H9 (cell line): ENCODE data around the gene ARHGAP15. TPM values are rescaled to one million over a fixed set of nuclear protein-coding genes. Genes with fewer than 3 reads are reported as not detected.

Experiments
- DNase-seq: peaks from one replicate; pipeline ENCODE4 v3.0.0-alpha.2; 2017
- H2AFZ ChIP-seq: one replicate; pipeline ENCODE4 v1.6.1; 2013; ENCODE audit warnings: mild to moderate bottlenecking, low read length, control low read depth, moderate library complexity
- H2AK5ac ChIP-seq: 2 replicates; pipeline ENCODE4 v1.6.1; 2013; ENCODE audit warnings: low read length, control low read depth, mixed read lengths; ENCODE audit not compliant: insufficient read length
- H2BK120ac ChIP-seq: one replicate; pipeline ENCODE4 v1.6.1; 2013; ENCODE audit warnings: low read depth, mild to moderate bottlenecking, low read length, control low read depth, inconsistent platforms; ENCODE audit not compliant: poor library complexity, severe bottlenecking
- H2BK12ac ChIP-seq: 2 replicates; pipeline ENCODE4 v1.6.1; 2013; ENCODE audit warnings: low read length, control low read depth, mixed read lengths, low read depth; ENCODE audit not compliant: insufficient read length
- H2BK15ac ChIP-seq: 2 replicates; pipeline ENCODE4 v1.6.1; 2013; ENCODE audit warnings: low read depth, low read length, control low read depth
- H2BK20ac ChIP-seq: one replicate; pipeline ENCODE4 v1.6.1; 2013; ENCODE audit warnings: low read depth, mild to moderate bottlenecking, low read length, control low read depth, inconsistent platforms; ENCODE audit not compliant: poor library complexity, severe bottlenecking
- H2BK5ac ChIP-seq: 2 replicates; pipeline ENCODE4 v1.6.1; 2013; ENCODE audit warnings: low read length, control low read depth, mixed read lengths; ENCODE audit not compliant: insufficient read length
- H3K14ac ChIP-seq: 2 replicates; pipeline ENCODE4 v1.6.1; 2013; ENCODE audit warnings: low read length, control low read depth; ENCODE audit not compliant: insufficient read depth
- H3K18ac ChIP-seq: 2 replicates; pipeline ENCODE4 v1.6.1; 2013; ENCODE audit warnings: low read depth, mild to moderate bottlenecking, mixed read lengths, low read length, control low read depth; ENCODE audit not compliant: insufficient read length
- H3K23ac ChIP-seq: 2 replicates; pipeline ENCODE4 v1.6.1; 2013; ENCODE audit warnings: low read length, control low read depth, mixed read lengths, low read depth; ENCODE audit not compliant: insufficient read length
- H3K23me2 ChIP-seq: 2 replicates; pipeline ENCODE4 v1.6.1; 2013; ENCODE audit warnings: low read depth, mild to moderate bottlenecking, mixed read lengths, low read length, control low read depth; ENCODE audit not compliant: insufficient read length, poor library complexity, severe bottlenecking
- H3K27ac ChIP-seq: 2 replicates; pipeline ENCODE4 v1.5.1; 2013; ENCODE audit warnings: low read length, control low read depth, mixed read lengths, low read depth; ENCODE audit not compliant: insufficient read length
- H3K27me3 ChIP-seq: 2 replicates; pipeline ENCODE4 v1.6.1; 2013; ENCODE audit warnings: low read length, control low read depth, inconsistent platforms; ENCODE audit not compliant: insufficient read depth
- H3K4ac ChIP-seq: 2 replicates; pipeline ENCODE4 v1.6.1; 2013; ENCODE audit warnings: low read depth, mild to moderate bottlenecking, control low read depth, inconsistent platforms, low read length, moderate library complexity
- H3K4me1 ChIP-seq: 2 replicates; pipeline ENCODE4 v1.6.1; 2013; ENCODE audit warnings: low read length, control low read depth, inconsistent platforms; ENCODE audit not compliant: insufficient read depth
- H3K4me2 ChIP-seq: 2 replicates; pipeline ENCODE4 v1.6.1; 2013; ENCODE audit warnings: low read length, control low read depth, mixed read lengths; ENCODE audit not compliant: insufficient read length, insufficient read depth
- H3K56ac ChIP-seq: 2 replicates; pipeline ENCODE4 v1.6.1; 2013; ENCODE audit warnings: low read depth, mild to moderate bottlenecking, mixed read lengths, low read length, control low read depth; ENCODE audit not compliant: insufficient read length
- H3K79me1 ChIP-seq: 2 replicates; pipeline ENCODE4 v1.6.1; 2013; ENCODE audit warnings: low read depth, mild to moderate bottlenecking, moderate library complexity, low read length, control low read depth, inconsistent platforms; ENCODE audit not compliant: insufficient read depth, poor library complexity, severe bottlenecking
- H3K79me2 ChIP-seq: 2 replicates; pipeline ENCODE4 v1.6.1; 2013; ENCODE audit warnings: low read length, control low read depth, inconsistent platforms; ENCODE audit not compliant: insufficient read depth
- H3K9ac ChIP-seq: 2 replicates; pipeline ENCODE4 v1.6.1; 2013; ENCODE audit warnings: low read length, control low read depth, mixed read lengths; ENCODE audit not compliant: insufficient read length; ENCODE audit errors: extremely low read depth
- H3K9me3 ChIP-seq: one replicate; pipeline ENCODE4 v1.6.1; 2013; ENCODE audit warnings: low read depth, low read length, inconsistent platforms; ENCODE audit not compliant: control insufficient read depth
- H3T11ph ChIP-seq: one replicate; pipeline ENCODE4 v1.6.1; 2013; ENCODE audit warnings: mild to moderate bottlenecking, low read length, control low read depth, inconsistent platforms
- H4K20me1 ChIP-seq: one replicate; pipeline ENCODE4 v1.6.1; 2013; ENCODE audit not compliant: control insufficient read depth, insufficient read length, insufficient read depth
- H4K5ac ChIP-seq: 2 replicates; pipeline ENCODE4 v1.6.1; 2013; ENCODE audit warnings: low read depth, mild to moderate bottlenecking, mixed read lengths, low read length, control low read depth; ENCODE audit not compliant: insufficient read length
- H4K8ac ChIP-seq: replicated peaks from 2 replicates; pipeline ENCODE4 v1.6.1; 2013; ENCODE audit warnings: low read length, control low read depth, mixed read lengths, low read depth; ENCODE audit not compliant: insufficient read length
- H4K91ac ChIP-seq: 2 replicates; pipeline ENCODE4 v1.6.1; 2013; ENCODE audit warnings: low read depth, mild to moderate bottlenecking, moderate library complexity, mixed read lengths, low read length, control low read depth; ENCODE audit not compliant: insufficient read length
- H3K27ac Mint-ChIP-seq, 3 experiments: 2 replicates in 2 of 3; 3 replicates in 1 of 3; pipeline ENCODE4 v1.8.0; 2020 to 2021; ENCODE audit warnings: mixed read lengths in 3 of 3, mild to moderate bottlenecking in 1 of 3, moderate library complexity in 1 of 3
- H3K27me3 Mint-ChIP-seq: 2 replicates; pipeline ENCODE4 v1.8.0; 2021; ENCODE audit warnings: low read depth, mild to moderate bottlenecking, moderate library complexity, mixed read lengths
- H3K36me3 Mint-ChIP-seq, 3 experiments: 2 replicates in 2 of 3; 3 replicates in 1 of 3; pipeline ENCODE4 v1.8.0; 2020 to 2021; ENCODE audit warnings: low read depth in 3 of 3, mixed read lengths in 3 of 3; ENCODE audit not compliant: insufficient read depth in 1 of 3
- H3K4me1 Mint-ChIP-seq, 2 experiments: 2 replicates each; pipeline ENCODE4 v1.8.0; 2020; ENCODE audit warnings: mixed read lengths in 2 of 2
- H3K4me3 Mint-ChIP-seq, 2 experiments: 2 replicates in 1 of 2; 3 replicates in 1 of 2; pipeline ENCODE4 v1.8.0; 2020 to 2021; ENCODE audit warnings: mild to moderate bottlenecking in 2 of 2, mixed read lengths in 2 of 2, moderate library complexity in 1 of 2
- H3K9me3 Mint-ChIP-seq, 2 experiments: 2 replicates in 1 of 2; 3 replicates in 1 of 2; pipeline ENCODE4 v1.8.0; 2020; ENCODE audit warnings: mild to moderate bottlenecking in 2 of 2, mixed read lengths in 2 of 2, moderate library complexity in 1 of 2
- WGBS: extraction: QIAGEN DNeasy Blood & Tissue Kit; methylation state at CpG from one replicate; pipeline ENCODE4 v1.1.7; 2013; ENCODE audit warnings: missing lambda C conversion rate, low lambda C conversion rate, mixed read lengths; ENCODE audit not compliant: insufficient read length; ENCODE audit errors: extremely low coverage; 5-methylcytosine and 5-hydroxymethylcytosine counted together
- total RNA-seq: library from RNA; stranded (reverse); gene quantifications from 2 replicates; pipeline ENCODE4 v1.2.1, GENCODE V29; 2021
- TF ChIP-seq, protein P1 (sequence below): fragments of 200-600 bp; sonication (generic); conservative IDR thresholded peaks from 3 replicates; pipeline ENCODE4 v1.8.0; 2021; ENCODE audit warnings: antibody characterized with exemption, mild to moderate bottlenecking

The ARHGAP15 gene
- total RNA-seq, 1 experiment from 2014 or later: not detected

GRCh38 chr2:143679617-143680016 is 550.4 kb downstream of the ARHGAP15 start:
- H3K56ac ChIP-seq: no peak overlapping the region
- no peak overlapping the region for H2AK5ac ChIP-seq
- no peak overlapping the region for H3K4ac ChIP-seq
- peaks cover 0 to 6% of the 10 kb centered on the region in 2 experiments; a peak in 2 of 4 replicates for H3K4me1 Mint-ChIP-seq
- H3K9me3 Mint-ChIP-seq: no peaks in the 10 kb centered on the region
- H3K79me2 ChIP-seq: no peaks in the 10 kb centered on the region
- H3K14ac ChIP-seq: no peak overlapping the region
- H4K8ac ChIP-seq: no peak overlapping the region
- H3K36me3 Mint-ChIP-seq: no peaks in the 10 kb centered on the region
- H3K4me2 ChIP-seq: no peak overlapping the region
- H3K23me2 ChIP-seq: no peaks in the 10 kb centered on the region
- no peak overlapping the region for H2AFZ ChIP-seq
- TF ChIP-seq, protein P1, sequence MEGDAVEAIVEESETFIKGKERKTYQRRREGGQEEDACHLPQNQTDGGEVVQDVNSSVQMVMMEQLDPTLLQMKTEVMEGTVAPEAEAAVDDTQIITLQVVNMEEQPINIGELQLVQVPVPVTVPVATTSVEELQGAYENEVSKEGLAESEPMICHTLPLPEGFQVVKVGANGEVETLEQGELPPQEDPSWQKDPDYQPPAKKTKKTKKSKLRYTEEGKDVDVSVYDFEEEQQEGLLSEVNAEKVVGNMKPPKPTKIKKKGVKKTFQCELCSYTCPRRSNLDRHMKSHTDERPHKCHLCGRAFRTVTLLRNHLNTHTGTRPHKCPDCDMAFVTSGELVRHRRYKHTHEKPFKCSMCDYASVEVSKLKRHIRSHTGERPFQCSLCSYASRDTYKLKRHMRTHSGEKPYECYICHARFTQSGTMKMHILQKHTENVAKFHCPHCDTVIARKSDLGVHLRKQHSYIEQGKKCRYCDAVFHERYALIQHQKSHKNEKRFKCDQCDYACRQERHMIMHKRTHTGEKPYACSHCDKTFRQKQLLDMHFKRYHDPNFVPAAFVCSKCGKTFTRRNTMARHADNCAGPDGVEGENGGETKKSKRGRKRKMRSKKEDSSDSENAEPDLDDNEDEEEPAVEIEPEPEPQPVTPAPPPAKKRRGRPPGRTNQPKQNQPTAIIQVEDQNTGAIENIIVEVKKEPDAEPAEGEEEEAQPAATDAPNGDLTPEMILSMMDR: no peak
- no CpG with 5 or more reads among the region's 5 CpGs for WGBS
- H2BK120ac ChIP-seq: no peak overlapping the region
- no peaks in the 10 kb centered on the region for H3K27me3 ChIP-seq
- no peaks in the 10 kb centered on the region for H3K27me3 Mint-ChIP-seq
- H4K5ac ChIP-seq: no peak overlapping the region
- no peak overlapping the region for H3K27ac ChIP-seq
- H3K27ac Mint-ChIP-seq: no peak overlapping the region
- H3K18ac ChIP-seq: no peak overlapping the region
- no peak overlapping the region for H2BK12ac ChIP-seq
- H3K9me3 ChIP-seq: no peaks in the 10 kb centered on the region
- no peak for DNase-seq
- no peaks in the 10 kb centered on the region for H4K20me1 ChIP-seq
- no peak overlapping the region for H3K4me3 Mint-ChIP-seq
- H3K79me1 ChIP-seq: no peaks in the 10 kb centered on the region
- H3K4me1 ChIP-seq: no peaks in the 10 kb centered on the region
- no peak overlapping the region for H3T11ph ChIP-seq
- no peak overlapping the region for H4K91ac ChIP-seq
- H2BK20ac ChIP-seq: no peak overlapping the region
- no peak overlapping the region for H3K23ac ChIP-seq
- H2BK5ac ChIP-seq: no peak overlapping the region
- H3K9ac ChIP-seq: no peak overlapping the region
- H2BK15ac ChIP-seq: no peak overlapping the region
